GM12878 (cell line): ENCODE data around the gene TICRR. TPM values are rescaled to one million over a fixed set of nuclear protein-coding genes. Genes with fewer than 3 reads are reported as not detected.
A peak's percentile ranks its signal among the peaks of the same experiment; 100 is the strongest.

Source experiments
- BACH1 ChIP-seq: fragments of 450-650 bp; IDR thresholded peaks from 2 replicates; pipeline ENCODE4 v1.6.1; 2017; ENCODE audit warnings: mild to moderate bottlenecking, borderline replicate concordance
- CEBPB ChIP-seq, 2 experiments: fragments of 150-350 bp in 1 of 2; IDR thresholded peaks; 2 replicates each; pipeline ENCODE4 v1.6.1; 2012 to 2014; ENCODE audit warnings: low read depth in 2 of 2, low read length in 2 of 2, borderline replicate concordance in 1 of 2, inconsistent platforms in 1 of 2
- CHD2 ChIP-seq: IDR thresholded peaks from 2 replicates; pipeline ENCODE4 v1.6.1; 2011; ENCODE audit warnings: low read depth, low read length, improper control_type of control experiment, borderline replicate concordance
- DPF2 ChIP-seq: fragments of 450-650 bp; IDR thresholded peaks from 2 replicates; pipeline ENCODE4 v1.6.1; 2017; ENCODE audit warnings: mild to moderate bottlenecking
- HCFC1 ChIP-seq: fragments of 150-350 bp; IDR thresholded peaks from 2 replicates; pipeline ENCODE4 v1.6.1; 2014; ENCODE audit warnings: low read length
- IRF4 ChIP-seq: IDR thresholded peaks from 2 replicates; pipeline ENCODE4 v1.6.1; 2011; ENCODE audit warnings: low read depth, low read length
- MEF2B ChIP-seq: fragments of 450-650 bp; IDR thresholded peaks from 2 replicates; pipeline ENCODE4 v1.6.1; 2018; ENCODE audit warnings: mild to moderate bottlenecking, moderate library complexity; ENCODE audit not compliant: partially characterized antibody, poor library complexity, severe bottlenecking
- MLLT1 ChIP-seq: fragments of 450-650 bp; IDR thresholded peaks from 2 replicates; pipeline ENCODE4 v1.6.1; 2016; ENCODE audit warnings: mild to moderate bottlenecking
- MXI1 ChIP-seq: fragments of 150-350 bp; IDR thresholded peaks from 2 replicates; pipeline ENCODE4 v1.6.1; 2011; ENCODE audit warnings: low read depth, mild to moderate bottlenecking, inconsistent platforms, low read length, improper control_type of control experiment
- NFYA ChIP-seq: IDR thresholded peaks from 2 replicates; pipeline ENCODE4 v1.6.1; 2011; ENCODE audit warnings: low read depth, mild to moderate bottlenecking, low read length, improper control_type of control experiment, borderline replicate concordance
- NRF1 ChIP-seq: conservative IDR thresholded peaks from 2 replicates; pipeline ENCODE4 v1.6.1; 2011; ENCODE audit warnings: mild to moderate bottlenecking, low read depth, low read length, improper control_type of control experiment
- PRDM15 ChIP-seq: fragments of 450-650 bp; formaldehyde crosslinking; IDR thresholded peaks from 2 replicates; pipeline ENCODE4 v1.4.0; 2020; ENCODE audit warnings: mild to moderate bottlenecking, moderate library complexity
- RAD21 ChIP-seq: IDR thresholded peaks from 2 replicates; pipeline ENCODE4 v1.6.1; 2011; ENCODE audit warnings: mild to moderate bottlenecking, low read depth, low read length, moderate library complexity; ENCODE audit not compliant: insufficient read depth
- RFX5 ChIP-seq: IDR thresholded peaks from 2 replicates; pipeline ENCODE4 v1.6.1; 2011; ENCODE audit warnings: low read depth, low read length, improper control_type of control experiment
- SMARCA5 ChIP-seq: fragments of 450-650 bp; IDR thresholded peaks from 2 replicates; pipeline ENCODE4 v1.6.1; 2017; ENCODE audit warnings: mild to moderate bottlenecking
- STAT3 ChIP-seq: IDR thresholded peaks from 2 replicates; pipeline ENCODE4 v1.6.1; 2011; ENCODE audit warnings: low read depth, low read length, improper control_type of control experiment
- TARDBP ChIP-seq: IDR thresholded peaks from 2 replicates; pipeline ENCODE4 v1.6.1; 2016; ENCODE audit warnings: borderline replicate concordance
- WRNIP1 ChIP-seq: IDR thresholded peaks from 2 replicates; pipeline ENCODE4 v1.6.1; 2011; ENCODE audit warnings: low read depth, low read length, improper control_type of control experiment, borderline replicate concordance
- ZNF274 ChIP-seq: IDR thresholded peaks from one replicate; pipeline ENCODE4 v1.8.0; 2011; ENCODE audit not compliant: insufficient read length, insufficient read depth
- polyA plus RNA-seq, 11 experiments: library from polyadenylated mRNA; depleted of rRNA in 4 of 11; unstranded in 6 of 11; stranded (reverse) in 5 of 11; fragments of >200 nt; fragmentation: Nextera tagmentation in 4 of 11; fragmentation: Illumina TruSeq in 1 of 11; extraction: Ambion mirVana in 4 of 11; extraction: Trizol in 1 of 11; gene quantifications; 1 replicate in 1 of 11; 2 replicates in 10 of 11; pipeline versions ENCODE4 v1.2.1 to v1.2.3, GENCODE V29; 2011 to 2016; ENCODE audit warnings: inconsistent platforms in 2 of 11, missing spikeins in 2 of 11, low read depth in 1 of 11
- total RNA-seq, 4 experiments: library from RNA; depleted of rRNA in 3 of 4; stranded (reverse); fragments of >200 nt in 3 of 4; fragmentation: Illumina TruSeq in 1 of 4; extraction: Trizol in 1 of 4; gene quantifications; 2 replicates each; pipeline versions ENCODE4 v1.2.1 to v1.2.3, GENCODE V29; 2013 to 2021
- TF ChIP-seq, protein P1 (sequence below): fragments of 450-650 bp; IDR thresholded peaks from 2 replicates; pipeline ENCODE4 v1.6.1; 2017; ENCODE audit warnings: mild to moderate bottlenecking
- TF ChIP-seq, protein P2 (sequence below): fragments of 450-650 bp; formaldehyde crosslinking; IDR thresholded peaks from 2 replicates; pipeline ENCODE4 v1.4.0; 2022; ENCODE audit warnings: mild to moderate bottlenecking, moderate library complexity

The TICRR gene
- total and polyA plus RNA-seq, 10 of the 15 experiments (the other 5 are each of a cell fraction or from before 2014, with no cell fraction given), result 0.58 to 21.5 (median 11.5) TPM

- TF ChIP-seq NFYA, result peak; percentile 80
- TF ChIP-seq NRF1, result peak; percentile 40
- TF ChIP-seq, protein P1, sequence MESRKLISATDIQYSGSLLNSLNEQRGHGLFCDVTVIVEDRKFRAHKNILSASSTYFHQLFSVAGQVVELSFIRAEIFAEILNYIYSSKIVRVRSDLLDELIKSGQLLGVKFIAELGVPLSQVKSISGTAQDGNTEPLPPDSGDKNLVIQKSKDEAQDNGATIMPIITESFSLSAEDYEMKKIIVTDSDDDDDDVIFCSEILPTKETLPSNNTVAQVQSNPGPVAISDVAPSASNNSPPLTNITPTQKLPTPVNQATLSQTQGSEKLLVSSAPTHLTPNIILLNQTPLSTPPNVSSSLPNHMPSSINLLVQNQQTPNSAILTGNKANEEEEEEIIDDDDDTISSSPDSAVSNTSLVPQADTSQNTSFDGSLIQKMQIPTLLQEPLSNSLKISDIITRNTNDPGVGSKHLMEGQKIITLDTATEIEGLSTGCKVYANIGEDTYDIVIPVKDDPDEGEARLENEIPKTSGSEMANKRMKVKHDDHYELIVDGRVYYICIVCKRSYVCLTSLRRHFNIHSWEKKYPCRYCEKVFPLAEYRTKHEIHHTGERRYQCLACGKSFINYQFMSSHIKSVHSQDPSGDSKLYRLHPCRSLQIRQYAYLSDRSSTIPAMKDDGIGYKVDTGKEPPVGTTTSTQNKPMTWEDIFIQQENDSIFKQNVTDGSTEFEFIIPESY, result no peak
- 0 out of 2 replicates have a peak, but pooled peaks have one; percentile 61 for TF ChIP-seq MXI1
- TF ChIP-seq MEF2B, result no peak
- TF ChIP-seq IRF4, result no peak
- no peak for TF ChIP-seq TARDBP
- no peak for TF ChIP-seq WRNIP1
- TF ChIP-seq PRDM15 (CRISPR knock-in tag), result no peak
- no peak for TF ChIP-seq STAT3
- no peak for TF ChIP-seq ZNF274
- TF ChIP-seq RFX5, result peak; percentile 92
- no peak for TF ChIP-seq RAD21
- TF ChIP-seq BACH1, result no peak
- TF ChIP-seq CHD2, result peak; percentile 94
- no peak for TF ChIP-seq MLLT1
- no peak; the same call in 1 of the 2 replicates for TF ChIP-seq HCFC1
- no peak for TF ChIP-seq DPF2
- TF ChIP-seq CEBPB (IDR thresholded peaks at IDR 0.05; ENCODE audit: borderline replicate concordance in 1 of 2, low read depth in 2 of 2, low read length in 2 of 2), result no peak
- TF ChIP-seq, protein P2, sequence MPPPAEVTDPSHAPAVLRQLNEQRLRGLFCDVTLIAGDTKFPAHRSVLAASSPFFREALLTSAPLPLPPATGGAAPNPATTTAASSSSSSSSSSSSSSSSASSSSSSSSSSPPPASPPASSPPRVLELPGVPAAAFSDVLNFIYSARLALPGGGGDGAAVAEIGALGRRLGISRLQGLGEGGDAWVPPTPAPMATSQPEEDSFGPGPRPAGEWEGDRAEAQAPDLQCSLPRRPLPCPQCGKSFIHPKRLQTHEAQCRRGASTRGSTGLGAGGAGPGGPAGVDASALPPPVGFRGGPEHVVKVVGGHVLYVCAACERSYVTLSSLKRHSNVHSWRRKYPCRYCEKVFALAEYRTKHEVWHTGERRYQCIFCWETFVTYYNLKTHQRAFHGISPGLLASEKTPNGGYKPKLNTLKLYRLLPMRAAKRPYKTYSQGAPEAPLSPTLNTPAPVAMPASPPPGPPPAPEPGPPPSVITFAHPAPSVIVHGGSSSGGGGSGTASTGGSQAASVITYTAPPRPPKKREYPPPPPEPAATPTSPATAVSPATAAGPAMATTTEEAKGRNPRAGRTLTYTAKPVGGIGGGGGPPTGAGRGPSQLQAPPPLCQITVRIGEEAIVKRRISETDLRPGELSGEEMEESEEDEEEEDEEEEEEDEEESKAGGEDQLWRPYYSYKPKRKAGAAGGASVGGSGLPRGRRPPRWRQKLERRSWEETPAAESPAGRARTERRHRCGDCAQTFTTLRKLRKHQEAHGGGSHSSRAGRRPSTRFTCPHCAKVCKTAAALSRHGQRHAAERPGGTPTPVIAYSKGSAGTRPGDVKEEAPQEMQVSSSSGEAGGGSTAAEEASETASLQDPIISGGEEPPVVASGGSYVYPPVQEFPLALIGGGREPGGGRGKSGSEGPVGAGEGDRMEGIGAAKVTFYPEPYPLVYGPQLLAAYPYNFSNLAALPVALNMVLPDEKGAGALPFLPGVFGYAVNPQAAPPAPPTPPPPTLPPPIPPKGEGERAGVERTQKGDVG (CRISPR knock-in tag), result no peak
- no peak for TF ChIP-seq SMARCA5
These were observed at the start of gene TICRR (continued) for GRCh38 chr15:89575146-89575655.
